HCT116 (cell line): Measurements from ENCODE around the gene METRN. TPM values are rescaled to one million over a fixed set of nuclear protein-coding genes. Genes with fewer than 3 reads are reported as not detected.

ENCODE experiments used
- ATAC-seq: fragments of 200-7000 bp; cut with Tn5 transposase; 2 replicates; pipeline ENCODE4 v1.9.1; 2020; ENCODE audit warnings: mild to moderate bottlenecking, moderate library complexity
- BruUV-seq: library from RNA; stranded (reverse); fragments of 400-500 nt; replicated peaks from 2 replicates; lab custom pipeline; 2021; lab: Mats Ljungman, UMichigan
- CTCF ChIA-PET: fragments of 300-600 bp; sonication (Branson Sonifier 250); formaldehyde crosslinking; loops from one replicate; lab custom pipeline; 2021; ENCODE audit warnings: antibody characterized with exemption; lab: Charles Lee
- POLR2A ChIA-PET: fragments of 300-600, 350-600 bp; sonication (Branson Sonifier 250); formaldehyde crosslinking; loops from one replicate; lab custom pipeline; 2021; ENCODE audit warnings: antibody characterized with exemption; lab: Charles Lee
- RAD21 ChIA-PET, 2 experiments: fragments of 300-600 bp; sonication (Branson Sonifier 250); formaldehyde crosslinking; loops; one replicate each; lab custom pipeline; 2023; ENCODE audit warnings: low total read pairs in 2 of 2; ENCODE audit not compliant: uncharacterized antibody in 2 of 2, unreplicated experiment in 2 of 2, low non-redundant PET in 1 of 2; lab: Charles Lee
- DNase-seq: peaks from one replicate; pipeline ENCODE4 v3.0.0-alpha.2; 2010; ENCODE audit warnings: low read depth, low spot score
- H2AFZ ChIP-seq: fragments of 200-600 bp; shearing (Covaris generic), sonication (generic); 2 replicates; pipeline ENCODE4 v1.6.1; 2017; ENCODE audit warnings: low read depth, mixed run types, mixed read lengths, antibody characterized with exemption, low read length; ENCODE audit not compliant: poor library complexity, severe bottlenecking
- H3K27ac ChIP-seq: 2 replicates; pipeline ENCODE4 v1.5.1; 2012; ENCODE audit warnings: low read depth, low read length
- H3K27me3 ChIP-seq: fragments of 200-600 bp; sonication (generic); 2 replicates; pipeline ENCODE4 v1.6.1; 2016; ENCODE audit warnings: mixed run types, low read length, mixed read lengths; ENCODE audit not compliant: insufficient read depth
- H3K36me3 ChIP-seq, 2 experiments: fragments of 200-500 bp in 1 of 2; fragments of 200-600 bp in 1 of 2; sonication (Bioruptor generic) in 1 of 2; sonication (generic) in 1 of 2; 2 replicates each; pipeline versions ENCODE4 v1.5.1 to v1.6.1; 2014 to 2016; ENCODE audit warnings: low read length in 2 of 2, inconsistent platforms in 1 of 2, mixed read lengths in 1 of 2, mixed run types in 1 of 2; ENCODE audit not compliant: insufficient read depth in 2 of 2, control insufficient read depth in 1 of 2
- H3K4me1 ChIP-seq, 2 experiments: fragments of 200-600 bp in 1 of 2; sonication (generic) in 1 of 2; 2 replicates each; pipeline versions ENCODE4 v1.5.1 to v1.6.1; 2012 to 2017; ENCODE audit warnings: low read length in 2 of 2, inconsistent platforms in 1 of 2, mild to moderate bottlenecking in 1 of 2, mixed read lengths in 1 of 2, mixed run types in 1 of 2, moderate library complexity in 1 of 2; ENCODE audit not compliant: insufficient read depth in 2 of 2, control insufficient read depth in 1 of 2
- H3K4me2 ChIP-seq: fragments of 200-600 bp; sonication (generic); 2 replicates; pipeline ENCODE4 v1.6.1; 2017; ENCODE audit warnings: mixed run types, low read length, mixed read lengths
- H3K4me3 ChIP-seq, 2 experiments: fragments of 200-600 bp in 1 of 2; sonication (generic) in 1 of 2; replicated peaks in 1 of 2; 2 replicates each; pipeline ENCODE4 v1.5.1; 2011 to 2016; ENCODE audit warnings: low read length in 2 of 2, control low read depth in 1 of 2, low read depth in 1 of 2, mild to moderate bottlenecking in 1 of 2, mixed read lengths in 1 of 2, mixed run types in 1 of 2
- H3K79me2 ChIP-seq: fragments of 200-600 bp; sonication (generic); 2 replicates; pipeline ENCODE4 v1.6.1; 2017; ENCODE audit warnings: mild to moderate bottlenecking, mixed run types, low read length, moderate library complexity, mixed read lengths; ENCODE audit not compliant: insufficient read depth
- H3K9ac ChIP-seq: fragments of 200-600 bp; sonication (generic); 2 replicates; pipeline ENCODE4 v1.6.1; 2016; ENCODE audit warnings: low read length, mixed read lengths
- H3K9me2 ChIP-seq: fragments of 200-600 bp; sonication (generic), shearing (Covaris generic); 2 replicates; pipeline ENCODE4 v1.6.1; 2017; ENCODE audit warnings: mixed run types, mild to moderate bottlenecking, moderate library complexity; ENCODE audit not compliant: insufficient read depth
- H3K9me3 ChIP-seq, 2 experiments: fragments of 200-500 bp in 1 of 2; fragments of 200-600 bp in 1 of 2; sonication (Bioruptor generic) in 1 of 2; sonication (generic) in 1 of 2; 2 replicates each; pipeline ENCODE4 v1.6.1; 2014 to 2017; ENCODE audit warnings: low read length in 2 of 2, mixed read lengths in 2 of 2, inconsistent platforms in 1 of 2, low read depth in 1 of 2, mild to moderate bottlenecking in 1 of 2, mixed run types in 1 of 2, moderate library complexity in 1 of 2; ENCODE audit not compliant: control insufficient read depth in 1 of 2, insufficient read depth in 1 of 2
- H4K20me1 ChIP-seq: fragments of 200-600 bp; sonication (generic), shearing (Covaris generic); 2 replicates; pipeline ENCODE4 v1.6.1; 2017; ENCODE audit warnings: mixed run types, mild to moderate bottlenecking, moderate library complexity; ENCODE audit not compliant: insufficient read depth
- CBX3 ChIP-seq: IDR thresholded peaks from 2 replicates; pipeline ENCODE4 v1.6.1; 2012; ENCODE audit warnings: low read depth
- JUND ChIP-seq: IDR thresholded peaks from 2 replicates; pipeline ENCODE4 v1.6.1; 2012
- SP1 ChIP-seq: IDR thresholded peaks from 2 replicates; pipeline ENCODE4 v1.6.1; 2012; ENCODE audit warnings: low read depth
- intact Hi-C: fragments of 100-400 bp; cut with micrococcal nuclease; formaldehyde crosslinking; loops from 2 replicates; pipeline ENCODE4 v1.10.0; 2022
- total RNA-seq: library from RNA; stranded (reverse); gene quantifications from one replicate; pipeline ENCODE4 v1.2.1, GENCODE V29; 2021; ENCODE audit not compliant: unreplicated experiment
- TF ChIP-seq, protein P1 (sequence below): IDR thresholded peaks from 2 replicates; pipeline ENCODE4 v1.6.1; 2012; ENCODE audit warnings: low read depth
- TF ChIP-seq, protein P2 (sequence below): IDR thresholded peaks from 2 replicates; pipeline ENCODE4 v1.6.1; 2012

The METRN gene
- total RNA-seq, 1 experiment from 2014 or later: 193 TPM

- Histone ChIP-seq H4K20me1 (no peaks in the 10 kb centered on the region), H3K27ac (peak overlapping the region; percentile 26; the same call in 1 of the 2 replicates), H3K9me2 (no peaks in the 10 kb centered on the region), H3K4me3 (no peak overlapping the region), H3K79me2 (peaks cover 26% of the 10 kb centered on the region), H3K36me3 (peaks cover 7 to 11% of the 10 kb centered on the region in 2 experiments; a peak in 3 of 4 replicates), H3K4me1 (peaks cover 29 to 43% of the 10 kb centered on the region in 2 experiments), H2AFZ (no peak overlapping the region), H3K9me3 (no peaks in the 10 kb centered on the region), H3K9ac (no peak overlapping the region), H3K4me2 (no peak overlapping the region), H3K27me3 (no peaks in the 10 kb centered on the region)
- RAD21 ChIA-PET: no interaction called here
- no peak for ATAC-seq
- CTCF ChIA-PET: no interaction called here
- DNase-seq: no peak
- TF ChIP-seq SP1: no peak
- TF ChIP-seq JUND: no peak
- TF ChIP-seq, protein P1, sequence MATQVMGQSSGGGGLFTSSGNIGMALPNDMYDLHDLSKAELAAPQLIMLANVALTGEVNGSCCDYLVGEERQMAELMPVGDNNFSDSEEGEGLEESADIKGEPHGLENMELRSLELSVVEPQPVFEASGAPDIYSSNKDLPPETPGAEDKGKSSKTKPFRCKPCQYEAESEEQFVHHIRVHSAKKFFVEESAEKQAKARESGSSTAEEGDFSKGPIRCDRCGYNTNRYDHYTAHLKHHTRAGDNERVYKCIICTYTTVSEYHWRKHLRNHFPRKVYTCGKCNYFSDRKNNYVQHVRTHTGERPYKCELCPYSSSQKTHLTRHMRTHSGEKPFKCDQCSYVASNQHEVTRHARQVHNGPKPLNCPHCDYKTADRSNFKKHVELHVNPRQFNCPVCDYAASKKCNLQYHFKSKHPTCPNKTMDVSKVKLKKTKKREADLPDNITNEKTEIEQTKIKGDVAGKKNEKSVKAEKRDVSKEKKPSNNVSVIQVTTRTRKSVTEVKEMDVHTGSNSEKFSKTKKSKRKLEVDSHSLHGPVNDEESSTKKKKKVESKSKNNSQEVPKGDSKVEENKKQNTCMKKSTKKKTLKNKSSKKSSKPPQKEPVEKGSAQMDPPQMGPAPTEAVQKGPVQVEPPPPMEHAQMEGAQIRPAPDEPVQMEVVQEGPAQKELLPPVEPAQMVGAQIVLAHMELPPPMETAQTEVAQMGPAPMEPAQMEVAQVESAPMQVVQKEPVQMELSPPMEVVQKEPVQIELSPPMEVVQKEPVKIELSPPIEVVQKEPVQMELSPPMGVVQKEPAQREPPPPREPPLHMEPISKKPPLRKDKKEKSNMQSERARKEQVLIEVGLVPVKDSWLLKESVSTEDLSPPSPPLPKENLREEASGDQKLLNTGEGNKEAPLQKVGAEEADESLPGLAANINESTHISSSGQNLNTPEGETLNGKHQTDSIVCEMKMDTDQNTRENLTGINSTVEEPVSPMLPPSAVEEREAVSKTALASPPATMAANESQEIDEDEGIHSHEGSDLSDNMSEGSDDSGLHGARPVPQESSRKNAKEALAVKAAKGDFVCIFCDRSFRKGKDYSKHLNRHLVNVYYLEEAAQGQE: no peak
- TF ChIP-seq, protein P2, sequence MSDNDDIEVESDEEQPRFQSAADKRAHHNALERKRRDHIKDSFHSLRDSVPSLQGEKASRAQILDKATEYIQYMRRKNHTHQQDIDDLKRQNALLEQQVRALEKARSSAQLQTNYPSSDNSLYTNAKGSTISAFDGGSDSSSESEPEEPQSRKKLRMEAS: no peak
- no peak for TF ChIP-seq CBX3
- intact Hi-C loops: no loop called here
- no TSS peak for BruUV-seq
- POLR2A ChIA-PET: no interaction called here
Measured at GRCh38 chr16:764184-764750, 49.3 kb downstream of the METRN start.
